D721Med (cell line): Measurements from ENCODE around the gene PDE4A.

ENCODE experiments used
- DNase-seq: peaks from one replicate; pipeline ENCODE4 v3.0.0; 2011; ENCODE audit warnings: low spot score; ENCODE audit not compliant: insufficient read length
- FAIRE-seq: peaks from 2 replicates; lab custom pipeline; 2011; peaks lifted over from hg19 to GRCh38; lab: Jason Lieb, UNC
- TF ChIP-seq, protein P1 (sequence below): IDR thresholded peaks from 2 replicates; pipeline ENCODE4 v1.5.1; 2012; ENCODE audit warnings: mild to moderate bottlenecking, control low read depth; ENCODE audit not compliant: insufficient read depth; ENCODE audit errors: missing control alignments

The PDE4A gene

GRCh38 chr19:10384580-10384979, 35.8 kb upstream of the PDE4A start:
- TF ChIP-seq, protein P1, sequence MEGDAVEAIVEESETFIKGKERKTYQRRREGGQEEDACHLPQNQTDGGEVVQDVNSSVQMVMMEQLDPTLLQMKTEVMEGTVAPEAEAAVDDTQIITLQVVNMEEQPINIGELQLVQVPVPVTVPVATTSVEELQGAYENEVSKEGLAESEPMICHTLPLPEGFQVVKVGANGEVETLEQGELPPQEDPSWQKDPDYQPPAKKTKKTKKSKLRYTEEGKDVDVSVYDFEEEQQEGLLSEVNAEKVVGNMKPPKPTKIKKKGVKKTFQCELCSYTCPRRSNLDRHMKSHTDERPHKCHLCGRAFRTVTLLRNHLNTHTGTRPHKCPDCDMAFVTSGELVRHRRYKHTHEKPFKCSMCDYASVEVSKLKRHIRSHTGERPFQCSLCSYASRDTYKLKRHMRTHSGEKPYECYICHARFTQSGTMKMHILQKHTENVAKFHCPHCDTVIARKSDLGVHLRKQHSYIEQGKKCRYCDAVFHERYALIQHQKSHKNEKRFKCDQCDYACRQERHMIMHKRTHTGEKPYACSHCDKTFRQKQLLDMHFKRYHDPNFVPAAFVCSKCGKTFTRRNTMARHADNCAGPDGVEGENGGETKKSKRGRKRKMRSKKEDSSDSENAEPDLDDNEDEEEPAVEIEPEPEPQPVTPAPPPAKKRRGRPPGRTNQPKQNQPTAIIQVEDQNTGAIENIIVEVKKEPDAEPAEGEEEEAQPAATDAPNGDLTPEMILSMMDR, result no peak
- no peak for FAIRE-seq
- no peak for DNase-seq

DNA sequence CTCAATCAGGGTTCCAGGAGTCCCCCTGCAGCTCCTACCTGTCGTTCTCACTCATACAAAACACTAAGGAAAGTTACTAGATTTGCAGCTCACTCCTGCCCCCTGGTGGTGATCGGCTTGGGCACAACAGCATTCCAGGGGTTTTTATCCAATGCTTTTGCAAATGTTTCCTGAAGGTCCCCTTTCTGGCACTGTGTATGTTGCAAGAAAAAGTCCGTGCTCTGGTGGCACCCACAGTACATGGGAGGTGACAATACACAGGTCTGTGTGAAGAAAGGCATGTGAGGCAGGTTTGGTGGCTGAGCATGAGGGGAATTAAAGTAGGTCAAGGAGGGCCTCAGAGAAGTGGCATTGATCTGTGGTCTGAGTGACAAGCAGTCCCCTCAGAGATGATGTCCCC, 31.4 kb upstream of the PDE4A start:
- DNase-seq, result no peak
- FAIRE-seq, result peak; percentile 35
- TF ChIP-seq, protein P1, result peak; percentile 94

GRCh38 chr19:10389863-10390262, 30.5 kb upstream of the PDE4A start:
- FAIRE-seq, result no peak
- DNase-seq, result no peak
- TF ChIP-seq, protein P1, result no peak

DNA sequence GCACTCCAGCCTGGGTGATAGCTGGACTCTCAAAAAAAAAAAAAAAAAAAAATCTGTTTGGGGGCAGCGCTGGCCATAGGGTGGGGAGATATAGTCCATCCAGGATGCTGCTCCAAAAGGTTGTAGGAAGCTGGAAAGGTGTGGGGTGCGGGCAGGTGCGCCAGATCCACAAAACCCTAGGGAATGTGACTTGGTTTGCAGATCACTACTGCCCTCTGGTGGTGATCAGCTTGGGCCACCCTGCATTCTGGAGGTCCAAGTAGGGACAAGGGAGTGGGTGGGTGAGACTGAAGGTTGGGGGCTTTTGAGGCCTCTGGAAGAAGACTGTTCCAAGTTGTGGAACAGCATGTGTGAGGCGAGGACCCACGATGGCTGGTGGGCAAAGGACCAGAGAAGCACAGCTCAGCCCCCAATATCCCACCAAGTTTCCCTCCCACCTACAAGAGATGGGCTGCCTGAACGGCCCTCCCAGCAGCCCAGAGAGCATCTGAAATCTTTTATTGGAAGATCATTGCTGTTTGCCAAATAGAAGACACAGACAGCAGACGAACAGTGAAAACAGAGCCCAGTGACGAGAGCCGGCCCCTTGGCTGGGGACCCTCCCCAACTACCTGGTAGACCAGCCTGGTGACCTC, 29.6 kb upstream of the PDE4A start:
- TF ChIP-seq, protein P1, result peak; percentile 83
- FAIRE-seq (no peak), DNase-seq (no peak)

GRCh38 chr19:10392120-10392519, 28.2 kb upstream of the PDE4A start:
- FAIRE-seq (no peak), DNase-seq (no peak)
- TF ChIP-seq, protein P1, result no peak

- TF ChIP-seq, protein P1, result no peak
- FAIRE-seq (no peak), DNase-seq (no peak)
Measured at GRCh38 chr19:10393137-10393536, 27.2 kb upstream of the PDE4A start.

- FAIRE-seq, result no peak
- DNase-seq, result no peak
- TF ChIP-seq, protein P1, result no peak
Measured at GRCh38 chr19:10395003-10395402, 25.3 kb upstream of the PDE4A start.
